22Rv1 (cell line): ENCODE measurements around the gene FRMD3.

ENCODE experiments used
- CTCF ChIP-seq: fragments of 450-650 bp; IDR thresholded peaks from 2 replicates; pipeline ENCODE4 v1.5.1; 2017; ENCODE audit warnings: mild to moderate bottlenecking
- ZFX ChIP-seq: fragments of 450-650 bp; IDR thresholded peaks from 2 replicates; pipeline ENCODE4 v1.6.1; 2017; ENCODE audit warnings: antibody characterized with exemption, borderline replicate concordance

GRCh38 chr9:83406921-83407320 lies 131.3 kb downstream of the FRMD3 start:
- TF ChIP-seq CTCF (no peak), ZFX (no peak)
